ENCODE measurements around the gene STYXL2. TPM values are rescaled to one million over a fixed set of nuclear protein-coding genes. Genes with fewer than 3 reads are reported as not detected.

Gene STYXL2
- total and polyA plus RNA-seq, 2 donors (not counting 3 experiments of a cell fraction or from before 2014, with no cell fraction given) = not detected

DNA sequence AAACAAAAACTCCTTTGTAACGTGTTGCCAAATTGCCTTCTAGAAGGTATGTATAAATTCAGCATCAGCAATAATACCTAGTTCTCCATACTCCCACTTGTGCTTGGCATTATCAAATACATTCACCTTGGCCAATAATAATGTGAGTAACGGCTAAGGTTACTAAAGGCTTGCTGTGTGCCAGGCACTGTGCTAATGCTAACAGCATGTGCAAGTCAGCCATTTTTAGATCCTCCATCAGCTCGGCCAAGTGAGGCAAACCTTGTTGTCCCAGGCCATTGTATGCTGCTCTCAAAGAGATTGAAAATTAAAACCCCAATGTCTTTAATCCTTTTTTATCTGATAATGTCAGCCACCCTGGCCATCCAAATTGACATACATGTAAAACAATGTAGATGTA is 48.1 kb downstream of the STYXL2 start:
- H3K4me3 ChIP-seq (replicated peaks in 1 of 3; ENCODE audit: insufficient read depth in 1 of 3, low read depth in 1 of 3, low read length in 3 of 3) = no peak overlapping the region
- POLR2A ChIA-PET = no interaction called here

More for the DNA sequence above, 48.1 kb downstream of the STYXL2 start:
- dilution Hi-C loops (cut with MboI; ENCODE audit: extremely low pct_ligation_motif_present, low sequenced_read_pairs) (no loop called here), intact Hi-C loops (cut with micrococcal nuclease) (no loop called here)
- H3K9ac ChIP-seq (replicated peaks; ENCODE audit: extremely low read depth, insufficient read depth, low read length) = no peak overlapping the region
- BruUV-seq (replicated peaks) = no TSS peak
- no peaks in the 10 kb centered on the region for H3K27me3 ChIP-seq (ENCODE audit: control insufficient read depth in 2 of 2, insufficient read depth in 2 of 2, low read length in 2 of 2)
- CTCF ChIA-PET = no interaction called here
- H3K27ac ChIP-seq (ENCODE audit: insufficient read depth, low read depth, low read length) = no peak overlapping the region
- H4K20me1 ChIP-seq (replicated peaks; ENCODE audit: control insufficient read depth, extremely low read depth, insufficient read depth, low read length) = no peaks in the 10 kb centered on the region
- no peaks in the 10 kb centered on the region for H3K79me2 ChIP-seq (ENCODE audit: control insufficient read depth, insufficient read depth, low read length)
- no peak overlapping the region for H3K4me2 ChIP-seq (ENCODE audit: insufficient read depth, low read length)
- H3K36me3 ChIP-seq (ENCODE audit: control insufficient read depth in 2 of 2, extremely low read depth in 1 of 2, insufficient read depth in 2 of 2, low read length in 2 of 2) = no peaks in the 10 kb centered on the region
- no peak for TF ChIP-seq POLR2A (IDR thresholded peaks at IDR 0.05; ENCODE audit: low read depth, low read length)
- no peak for TF ChIP-seq FOS (IDR thresholded peaks at IDR 0.05; ENCODE audit: borderline replicate concordance, insufficient read depth, low read length)
- TF ChIP-seq EZH2 (IDR thresholded peaks at IDR 0.05; ENCODE audit: borderline replicate concordance, low read depth, low read length, severe bottlenecking) = no peak
- TF ChIP-seq GATA2 (IDR thresholded peaks at IDR 0.05; ENCODE audit: insufficient read depth, insufficient read length, low read depth, low read length) = no peak
- TF ChIP-seq, protein P1, sequence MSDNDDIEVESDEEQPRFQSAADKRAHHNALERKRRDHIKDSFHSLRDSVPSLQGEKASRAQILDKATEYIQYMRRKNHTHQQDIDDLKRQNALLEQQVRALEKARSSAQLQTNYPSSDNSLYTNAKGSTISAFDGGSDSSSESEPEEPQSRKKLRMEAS (IDR thresholded peaks at IDR 0.05; ENCODE audit: insufficient read depth, insufficient read length) = no peak
- TF ChIP-seq MYC (IDR thresholded peaks at IDR 0.05; ENCODE audit: low read depth, low read length) = no peak
- no peak for TF ChIP-seq POLR2AphosphoS5 (IDR thresholded peaks at IDR 0.05; ENCODE audit: insufficient read depth, low read depth, low read length)
- TF ChIP-seq, protein P2, sequence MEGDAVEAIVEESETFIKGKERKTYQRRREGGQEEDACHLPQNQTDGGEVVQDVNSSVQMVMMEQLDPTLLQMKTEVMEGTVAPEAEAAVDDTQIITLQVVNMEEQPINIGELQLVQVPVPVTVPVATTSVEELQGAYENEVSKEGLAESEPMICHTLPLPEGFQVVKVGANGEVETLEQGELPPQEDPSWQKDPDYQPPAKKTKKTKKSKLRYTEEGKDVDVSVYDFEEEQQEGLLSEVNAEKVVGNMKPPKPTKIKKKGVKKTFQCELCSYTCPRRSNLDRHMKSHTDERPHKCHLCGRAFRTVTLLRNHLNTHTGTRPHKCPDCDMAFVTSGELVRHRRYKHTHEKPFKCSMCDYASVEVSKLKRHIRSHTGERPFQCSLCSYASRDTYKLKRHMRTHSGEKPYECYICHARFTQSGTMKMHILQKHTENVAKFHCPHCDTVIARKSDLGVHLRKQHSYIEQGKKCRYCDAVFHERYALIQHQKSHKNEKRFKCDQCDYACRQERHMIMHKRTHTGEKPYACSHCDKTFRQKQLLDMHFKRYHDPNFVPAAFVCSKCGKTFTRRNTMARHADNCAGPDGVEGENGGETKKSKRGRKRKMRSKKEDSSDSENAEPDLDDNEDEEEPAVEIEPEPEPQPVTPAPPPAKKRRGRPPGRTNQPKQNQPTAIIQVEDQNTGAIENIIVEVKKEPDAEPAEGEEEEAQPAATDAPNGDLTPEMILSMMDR (IDR thresholded peaks at IDR 0.05; ENCODE audit: extremely low read depth in 1 of 2, insufficient read depth in 1 of 2, low read depth in 1 of 2, low read length in 2 of 2) = no peak
- TF ChIP-seq JUN (IDR thresholded peaks at IDR 0.05; ENCODE audit: borderline replicate concordance, insufficient read depth, insufficient read length, low read depth) = no peak
- H3K9me3 ChIP-seq (replicated peaks; ENCODE audit: control insufficient read depth, insufficient read depth, low read length) = no peaks in the 10 kb centered on the region
- no peak overlapping the region for H2AFZ ChIP-seq (ENCODE audit: low read depth, low read length)
- no peak for DNase-seq (ENCODE audit: low read depth, low spot score)
- H3K9me1 ChIP-seq (replicated peaks; ENCODE audit: control insufficient read depth, extremely low read depth, insufficient read depth, low read length) = no peaks in the 10 kb centered on the region
- FAIRE-seq = no peak
- no peaks in the 10 kb centered on the region for H3K4me1 ChIP-seq (ENCODE audit: control insufficient read depth, extremely low read depth, insufficient read depth, low read length)

Other genes starting within 250 kb of the STYXL2 start
- 7.0 and 7.5 TPM in 2 replicates for gene TADA1, start 217.8 kb upstream of the STYXL2 start, total RNA-seq
- 7.0 and 7.9 TPM in 2 replicates for gene TADA1, start 217.8 kb upstream of the STYXL2 start, polyA plus RNA-seq
- not detected in 2 replicates for gene ILDR2, start 118.5 kb upstream of the STYXL2 start, total RNA-seq
- not detected in 2 replicates for gene ILDR2, start 118.5 kb upstream of the STYXL2 start, polyA plus RNA-seq
- gene MAEL, start 104.8 kb upstream of the STYXL2 start, total RNA-seq = not detected in 2 replicates
- 0.04 and 0.05 TPM in 2 replicates for gene MAEL, start 104.8 kb upstream of the STYXL2 start, polyA plus RNA-seq
- gene GPA33, start 3.7 kb upstream of the STYXL2 start, total RNA-seq = not detected in 2 replicates
- gene GPA33, start 3.7 kb upstream of the STYXL2 start, polyA plus RNA-seq = not detected in 2 replicates
- gene POU2F1, start 126.8 kb downstream of the STYXL2 start, total RNA-seq = 12.9 and 15.0 TPM in 2 replicates
- 6.0 and 7.3 TPM in 2 replicates for gene POU2F1, start 126.8 kb downstream of the STYXL2 start, polyA plus RNA-seq

All from endothelial cell of umbilical vein (primary cell).